Endothelial cell (in vitro differentiated cells): ENCODE data around the gene NSUN7. TPM values are rescaled to one million over a fixed set of nuclear protein-coding genes. Genes with fewer than 3 reads are reported as not detected.

Source experiments
- DNase-seq: peaks from one replicate; pipeline ENCODE4 v3.0.0; 2021; ENCODE audit warnings: low spot score
- H3K27ac Mint-ChIP-seq: one replicate; pipeline ENCODE4 v1.8.0; 2021; ENCODE audit warnings: mixed read lengths, inconsistent platforms; ENCODE audit not compliant: unreplicated experiment
- H3K27me3 Mint-ChIP-seq: one replicate; pipeline ENCODE4 v1.8.0; 2021; ENCODE audit warnings: mild to moderate bottlenecking, moderate library complexity, mixed read lengths, inconsistent platforms; ENCODE audit not compliant: unreplicated experiment
- H3K36me3 Mint-ChIP-seq: one replicate; pipeline ENCODE4 v1.8.0; 2021; ENCODE audit warnings: mild to moderate bottlenecking, low read depth, mixed read lengths, inconsistent platforms; ENCODE audit not compliant: unreplicated experiment
- H3K4me1 Mint-ChIP-seq: one replicate; pipeline ENCODE4 v1.8.0; 2021; ENCODE audit warnings: mild to moderate bottlenecking, mixed read lengths, inconsistent platforms; ENCODE audit not compliant: unreplicated experiment
- H3K4me3 Mint-ChIP-seq: one replicate; pipeline ENCODE4 v1.8.0; 2021; ENCODE audit warnings: mild to moderate bottlenecking, mixed read lengths, inconsistent platforms; ENCODE audit not compliant: unreplicated experiment
- H3K9me3 Mint-ChIP-seq: one replicate; pipeline ENCODE4 v1.8.0; 2021; ENCODE audit warnings: mixed read lengths, inconsistent platforms; ENCODE audit not compliant: unreplicated experiment
- total RNA-seq: library from RNA; stranded (reverse); fragmentation: NEBNext Ultra II Directional; extraction: Animal tissue kit (Norgen Biotek cat#: 25700); gene quantifications from one replicate; pipeline ENCODE4 v1.2.1, GENCODE V29; 2021; ENCODE audit not compliant: unreplicated experiment
- TF ChIP-seq, protein P1 (sequence below): fragments of 200-600 bp; sonication (generic); IDR thresholded peaks from one replicate; pipeline ENCODE4 v1.5.0; 2021; ENCODE audit warnings: antibody characterized with exemption; ENCODE audit not compliant: unreplicated experiment

NSUN7 gene
- total RNA-seq, 1 donor from 2014 or later, result 8.5 TPM

DNA sequence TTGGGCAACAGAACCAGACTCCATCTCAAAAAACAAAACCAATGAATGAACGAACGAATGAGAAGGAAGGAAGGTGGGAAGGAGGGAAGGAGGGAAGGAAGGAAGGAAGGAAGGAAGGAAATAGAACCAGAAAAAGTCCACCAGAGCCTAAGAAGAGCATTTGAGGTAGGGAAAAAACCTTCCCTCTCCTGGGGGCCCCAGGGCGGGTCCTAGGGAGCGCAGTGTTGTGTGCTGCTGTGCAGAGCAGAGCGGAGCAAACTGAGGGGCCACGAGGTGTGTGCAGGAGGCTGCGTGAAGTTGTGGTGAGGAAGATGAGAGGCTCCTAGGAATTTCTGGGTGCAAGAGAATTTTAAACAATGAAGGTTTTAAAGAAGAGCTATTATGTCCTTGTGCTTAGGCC lies 16.0 kb upstream of the NSUN7 start:
- H3K4me1 Mint-ChIP-seq, result peaks cover 7% of the 10 kb centered on the region
- DNase-seq, result no peak
- H3K36me3 Mint-ChIP-seq, result no peaks in the 10 kb centered on the region
- H3K4me3 Mint-ChIP-seq, result no peak overlapping the region
- H3K27ac Mint-ChIP-seq, result no peak overlapping the region
- H3K27me3 Mint-ChIP-seq, result no peaks in the 10 kb centered on the region
- TF ChIP-seq, protein P1, sequence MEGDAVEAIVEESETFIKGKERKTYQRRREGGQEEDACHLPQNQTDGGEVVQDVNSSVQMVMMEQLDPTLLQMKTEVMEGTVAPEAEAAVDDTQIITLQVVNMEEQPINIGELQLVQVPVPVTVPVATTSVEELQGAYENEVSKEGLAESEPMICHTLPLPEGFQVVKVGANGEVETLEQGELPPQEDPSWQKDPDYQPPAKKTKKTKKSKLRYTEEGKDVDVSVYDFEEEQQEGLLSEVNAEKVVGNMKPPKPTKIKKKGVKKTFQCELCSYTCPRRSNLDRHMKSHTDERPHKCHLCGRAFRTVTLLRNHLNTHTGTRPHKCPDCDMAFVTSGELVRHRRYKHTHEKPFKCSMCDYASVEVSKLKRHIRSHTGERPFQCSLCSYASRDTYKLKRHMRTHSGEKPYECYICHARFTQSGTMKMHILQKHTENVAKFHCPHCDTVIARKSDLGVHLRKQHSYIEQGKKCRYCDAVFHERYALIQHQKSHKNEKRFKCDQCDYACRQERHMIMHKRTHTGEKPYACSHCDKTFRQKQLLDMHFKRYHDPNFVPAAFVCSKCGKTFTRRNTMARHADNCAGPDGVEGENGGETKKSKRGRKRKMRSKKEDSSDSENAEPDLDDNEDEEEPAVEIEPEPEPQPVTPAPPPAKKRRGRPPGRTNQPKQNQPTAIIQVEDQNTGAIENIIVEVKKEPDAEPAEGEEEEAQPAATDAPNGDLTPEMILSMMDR, result no peak
- H3K9me3 Mint-ChIP-seq, result no peaks in the 10 kb centered on the region

DNA sequence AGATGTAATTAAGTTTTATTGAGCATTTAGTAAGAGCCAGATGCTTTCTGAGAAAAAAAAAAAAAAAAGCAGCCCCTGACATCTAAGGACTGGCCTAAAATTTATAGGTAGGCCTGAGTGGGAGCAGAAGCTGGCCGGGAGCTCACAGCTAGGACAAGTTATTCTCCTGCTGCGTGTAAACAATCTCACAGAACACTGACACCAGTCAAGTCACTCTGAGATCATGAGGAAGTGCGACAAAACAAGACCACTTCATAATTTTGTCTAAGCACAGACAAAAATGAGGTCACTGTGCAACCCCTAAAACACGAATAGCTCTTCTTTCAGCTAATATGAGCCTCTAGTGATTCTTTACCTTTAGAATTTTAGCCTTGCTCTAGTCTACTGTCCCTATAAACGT lies 15.3 kb upstream of the NSUN7 start:
- H3K27ac Mint-ChIP-seq, result no peak overlapping the region
- no peak for DNase-seq
- no peaks in the 10 kb centered on the region for H3K9me3 Mint-ChIP-seq
- no peak overlapping the region for H3K4me3 Mint-ChIP-seq
- H3K36me3 Mint-ChIP-seq, result no peaks in the 10 kb centered on the region
- peaks cover 7% of the 10 kb centered on the region for H3K4me1 Mint-ChIP-seq
- H3K27me3 Mint-ChIP-seq, result no peaks in the 10 kb centered on the region
- TF ChIP-seq, protein P1, result no peak

DNA sequence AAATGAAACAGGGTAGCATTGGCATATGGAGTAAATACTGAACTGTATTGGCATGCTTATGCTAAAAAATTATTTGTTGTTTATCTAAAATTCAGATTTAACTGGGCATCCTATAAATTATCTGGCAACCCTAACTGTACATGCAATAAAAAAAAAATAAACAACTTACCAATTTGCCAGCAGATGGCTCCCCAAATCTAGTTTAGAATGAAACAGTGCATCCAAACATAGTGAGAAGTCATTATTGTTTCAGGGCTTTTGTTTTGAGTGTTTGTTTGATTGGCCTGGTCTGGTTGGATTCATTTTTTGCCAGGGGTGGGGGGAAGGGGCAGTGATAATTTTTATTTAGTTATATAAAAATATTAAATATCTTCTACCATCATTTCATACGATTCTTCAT lies 12.8 kb upstream of the NSUN7 start:
- TF ChIP-seq, protein P1, result no peak
- H3K36me3 Mint-ChIP-seq, result no peaks in the 10 kb centered on the region
- H3K27ac Mint-ChIP-seq, result no peak overlapping the region
- no peaks in the 10 kb centered on the region for H3K9me3 Mint-ChIP-seq
- H3K4me3 Mint-ChIP-seq, result no peak overlapping the region
- H3K27me3 Mint-ChIP-seq, result no peaks in the 10 kb centered on the region
- peaks cover 4% of the 10 kb centered on the region for H3K4me1 Mint-ChIP-seq
- no peak for DNase-seq

DNA sequence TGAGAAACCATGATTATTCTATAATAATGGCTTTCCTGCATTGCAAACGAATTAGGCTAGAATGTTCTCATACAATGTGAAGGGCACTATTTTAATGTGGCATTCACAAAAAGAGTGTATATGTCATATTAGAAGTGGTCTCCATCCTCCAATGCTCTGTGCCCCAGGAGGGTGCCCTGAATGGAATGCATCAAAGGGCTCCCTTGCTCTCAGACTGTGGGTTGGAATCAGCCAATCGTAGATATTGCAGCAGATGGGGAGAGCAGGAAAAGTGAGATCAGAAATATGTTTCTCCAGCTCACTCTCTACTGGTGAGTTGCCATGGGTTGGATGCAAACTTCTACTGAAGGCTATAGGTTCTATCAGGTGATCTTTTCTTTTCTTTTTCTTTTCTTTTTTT lies 11.9 kb upstream of the NSUN7 start:
- no peaks in the 10 kb centered on the region for H3K36me3 Mint-ChIP-seq
- H3K4me3 Mint-ChIP-seq, result no peak overlapping the region
- no peaks in the 10 kb centered on the region for H3K27me3 Mint-ChIP-seq
- TF ChIP-seq, protein P1, result no peak
- H3K4me1 Mint-ChIP-seq, result peaks cover 2% of the 10 kb centered on the region
- no peak for DNase-seq
- no peak overlapping the region for H3K27ac Mint-ChIP-seq
- H3K9me3 Mint-ChIP-seq, result no peaks in the 10 kb centered on the region

DNA sequence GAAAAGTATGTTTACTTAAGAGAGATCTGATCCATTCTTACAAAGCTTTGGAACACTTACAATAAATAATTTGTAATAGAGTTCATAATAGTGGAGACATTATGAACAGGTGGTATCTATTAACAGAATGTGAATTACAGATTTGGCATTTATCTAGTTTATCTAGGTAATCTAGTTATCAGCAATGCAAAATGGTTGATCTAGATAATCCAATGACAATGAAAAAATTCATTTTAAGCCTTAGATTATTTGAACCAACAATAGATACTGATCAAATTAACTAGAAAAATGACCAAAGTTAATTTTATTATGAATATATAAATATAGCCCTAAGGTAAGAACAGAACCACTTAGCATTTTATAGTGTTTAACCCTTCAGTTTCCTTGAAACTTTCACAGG lies 10.4 kb upstream of the NSUN7 start:
- Mint-ChIP-seq H3K4me3 (no peak overlapping the region), H3K9me3 (no peaks in the 10 kb centered on the region), H3K27me3 (no peaks in the 10 kb centered on the region), H3K27ac (no peak overlapping the region), H3K4me1 (peaks cover 5% of the 10 kb centered on the region), H3K36me3 (no peaks in the 10 kb centered on the region)
- TF ChIP-seq, protein P1, result no peak
- DNase-seq, result no peak
